ENCODE data around the gene IL17D.

GRCh38 chr13:20679879-20680278 lies 23.6 kb upstream of the IL17D start:
- no peak for TF ChIP-seq POLR2A (IDR thresholded peaks at IDR 0.05)
- no peak for TF ChIP-seq CTCF (IDR thresholded peaks at IDR 0.05)
